GM20431 (cell line): Measurements from ENCODE around the gene MYO10.
"Not testable (repeated sequence)": the region's sequence is repeated elsewhere in the genome, so short reads cannot be mapped to it uniquely, and the experiment has no call there.

Experiments
- in situ Hi-C: fragments of 300-500 bp; cut with MseI, MboI; formaldehyde crosslinking; loops from one replicate; pipeline ENCODE4 v1.15.0; 2020; ENCODE audit warnings: low sequenced_read_pairs; ENCODE audit not compliant: unreplicated experiment

The MYO10 gene

GRCh38 chr5:16768184-16768583 is 167.9 kb downstream of the MYO10 start:
- in situ Hi-C loops, result no loop called here

DNA sequence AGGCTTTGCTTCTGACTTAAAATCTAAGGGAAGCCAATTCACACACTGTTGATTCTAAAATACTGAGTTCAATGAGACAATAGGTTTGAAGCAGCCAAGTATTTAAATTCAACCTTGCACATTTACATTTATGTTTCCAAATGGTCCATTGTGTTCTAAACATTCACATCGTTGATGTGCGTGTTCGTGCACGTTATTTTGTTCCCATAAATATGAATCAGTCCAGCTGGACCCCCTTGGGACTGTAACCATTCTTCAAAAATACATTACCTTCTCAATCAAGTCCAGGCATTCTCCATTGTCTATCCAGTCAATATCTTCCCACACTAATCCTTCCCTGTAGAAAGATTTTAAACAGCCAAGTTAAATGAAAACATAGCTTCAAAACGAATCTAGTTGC is 172.9 kb downstream of the MYO10 start:
- in situ Hi-C loops, result no loop called here

DNA sequence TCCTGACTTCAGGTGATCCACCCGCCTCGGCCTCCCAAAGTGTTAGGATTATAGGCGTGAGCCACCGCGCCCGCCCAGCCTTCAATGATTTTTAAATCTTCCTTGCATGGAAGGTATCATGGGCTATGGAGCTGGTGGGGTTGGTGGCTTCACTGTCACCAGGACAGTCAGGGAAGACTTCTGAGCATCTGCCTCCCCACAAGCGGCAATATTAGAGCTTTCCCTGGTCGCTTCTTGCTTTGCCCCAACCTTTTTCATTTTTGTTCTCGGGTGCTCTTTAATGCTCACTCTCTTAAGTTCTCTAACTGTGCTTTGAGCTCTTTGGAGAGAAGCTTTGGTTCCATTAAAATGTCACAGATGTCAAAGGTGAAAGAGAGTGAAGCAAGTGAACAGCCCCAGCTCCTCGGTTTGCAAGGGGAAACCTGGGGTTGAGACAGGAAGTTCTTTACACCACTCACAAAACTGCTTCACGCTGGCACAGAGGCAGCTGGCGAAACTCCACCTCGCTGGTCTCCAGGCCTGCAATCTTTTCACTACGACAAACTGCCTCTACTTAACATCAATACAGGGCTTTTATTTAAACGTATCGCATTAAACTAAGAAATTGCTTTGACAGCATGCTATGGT is 176.8 kb downstream of the MYO10 start:
- in situ Hi-C loops, result no loop called here

DNA sequence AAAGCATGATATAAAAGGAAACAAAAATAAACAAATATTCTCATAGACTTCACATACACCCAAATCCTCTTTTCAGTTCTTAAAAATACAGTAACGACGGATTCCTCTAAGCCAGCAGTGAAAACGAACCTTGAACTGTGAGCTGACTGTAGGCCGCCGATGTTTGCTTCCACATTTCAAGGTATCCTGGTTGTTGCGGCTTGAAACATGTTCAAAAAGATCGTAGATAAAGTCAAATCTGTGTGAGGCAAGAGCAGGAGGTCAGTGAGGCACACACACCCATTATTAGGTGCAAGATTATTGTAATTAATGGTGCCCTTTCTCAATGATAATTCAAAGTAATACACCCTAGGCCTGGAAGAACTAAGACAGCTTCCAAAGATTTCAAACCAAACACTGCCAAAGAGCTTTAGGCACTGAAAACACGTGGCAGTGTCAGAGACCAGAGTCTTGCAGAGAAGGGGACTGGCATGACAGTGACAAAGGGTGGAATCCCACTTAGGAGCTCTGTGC is 178.0 kb downstream of the MYO10 start:
- in situ Hi-C loops, result no loop called here

GRCh38 chr5:16757577-16757976 is 178.5 kb downstream of the MYO10 start:
- in situ Hi-C loops, result not testable (repeated sequence)

- in situ Hi-C loops, result no loop called here
Measured at GRCh38 chr5:16757146-16757545, 178.9 kb downstream of the MYO10 start.

DNA sequence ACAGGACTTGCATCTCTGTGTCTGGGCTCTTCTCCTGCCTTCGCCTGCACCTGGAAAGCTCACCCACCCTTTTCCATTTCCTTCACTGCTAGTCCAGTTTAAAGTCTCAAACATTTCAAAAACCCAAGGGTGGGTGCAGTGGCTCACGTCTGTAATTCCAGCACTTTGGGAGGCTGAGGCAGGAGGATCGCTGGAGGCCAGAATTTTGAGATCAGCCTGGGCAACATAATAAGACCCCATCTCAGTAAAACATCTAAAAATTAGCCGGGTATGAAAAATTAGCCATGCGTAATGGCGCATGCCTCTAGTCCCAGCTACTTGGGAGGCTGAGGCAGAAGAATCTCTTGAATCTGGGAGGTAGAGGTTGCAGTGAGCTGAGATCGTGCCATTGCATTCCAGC is 179.4 kb downstream of the MYO10 start:
- in situ Hi-C loops, result no loop called here

- in situ Hi-C loops, result no loop called here
Measured at GRCh38 chr5:16755641-16756040, 180.4 kb downstream of the MYO10 start.

GRCh38 chr5:16754601-16755000 is 181.5 kb downstream of the MYO10 start:
- in situ Hi-C loops, result no loop called here

DNA sequence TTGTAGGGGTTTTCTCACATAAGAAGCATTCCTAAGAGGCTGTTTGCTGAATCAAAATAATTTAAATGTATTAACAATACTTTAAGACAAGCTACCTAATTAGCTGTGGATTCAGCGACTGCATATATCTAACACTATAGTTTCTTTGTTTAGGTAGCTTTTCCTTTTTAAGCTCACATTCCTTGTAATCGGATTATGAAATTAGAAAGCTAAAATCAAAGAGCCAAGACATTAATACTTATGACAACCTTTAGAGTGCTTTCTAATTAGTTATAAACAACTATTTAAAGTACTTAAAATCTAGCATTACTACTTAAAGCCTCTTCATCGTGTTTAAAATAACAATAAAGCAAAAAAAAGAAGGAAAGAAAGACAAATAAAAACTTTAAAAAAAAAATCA is 182.0 kb downstream of the MYO10 start:
- in situ Hi-C loops, result no loop called here

DNA sequence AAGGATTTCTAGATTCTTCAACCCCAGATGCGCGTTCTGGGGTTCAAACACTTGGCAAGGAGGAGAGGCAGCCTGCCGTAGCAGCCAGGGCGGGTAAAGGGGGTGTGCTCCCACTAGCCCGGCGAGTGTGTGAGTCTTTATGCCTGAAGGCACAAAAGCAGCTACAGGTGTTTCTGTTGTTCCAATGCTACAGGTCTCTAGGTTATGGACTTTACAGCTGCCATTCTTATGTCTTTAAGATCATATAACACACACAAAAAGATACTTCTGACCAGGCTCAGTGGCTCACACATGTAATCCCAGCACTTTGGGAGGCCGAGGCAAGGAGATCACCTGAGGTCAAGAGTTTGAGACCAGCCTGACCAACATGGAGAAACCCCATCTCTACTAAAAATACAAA is 185.6 kb downstream of the MYO10 start:
- in situ Hi-C loops, result no loop called here

GRCh38 chr5:16749626-16750025 is 186.5 kb downstream of the MYO10 start:
- in situ Hi-C loops, result no loop called here

- in situ Hi-C loops, result no loop called here
Measured at GRCh38 chr5:16744164-16744880, 191.8 kb downstream of the MYO10 start.

- in situ Hi-C loops, result no loop called here
Measured at GRCh38 chr5:16742938-16743337, 193.2 kb downstream of the MYO10 start.

GRCh38 chr5:16740811-16741392 is 195.2 kb downstream of the MYO10 start:
- in situ Hi-C loops, result no loop called here

DNA sequence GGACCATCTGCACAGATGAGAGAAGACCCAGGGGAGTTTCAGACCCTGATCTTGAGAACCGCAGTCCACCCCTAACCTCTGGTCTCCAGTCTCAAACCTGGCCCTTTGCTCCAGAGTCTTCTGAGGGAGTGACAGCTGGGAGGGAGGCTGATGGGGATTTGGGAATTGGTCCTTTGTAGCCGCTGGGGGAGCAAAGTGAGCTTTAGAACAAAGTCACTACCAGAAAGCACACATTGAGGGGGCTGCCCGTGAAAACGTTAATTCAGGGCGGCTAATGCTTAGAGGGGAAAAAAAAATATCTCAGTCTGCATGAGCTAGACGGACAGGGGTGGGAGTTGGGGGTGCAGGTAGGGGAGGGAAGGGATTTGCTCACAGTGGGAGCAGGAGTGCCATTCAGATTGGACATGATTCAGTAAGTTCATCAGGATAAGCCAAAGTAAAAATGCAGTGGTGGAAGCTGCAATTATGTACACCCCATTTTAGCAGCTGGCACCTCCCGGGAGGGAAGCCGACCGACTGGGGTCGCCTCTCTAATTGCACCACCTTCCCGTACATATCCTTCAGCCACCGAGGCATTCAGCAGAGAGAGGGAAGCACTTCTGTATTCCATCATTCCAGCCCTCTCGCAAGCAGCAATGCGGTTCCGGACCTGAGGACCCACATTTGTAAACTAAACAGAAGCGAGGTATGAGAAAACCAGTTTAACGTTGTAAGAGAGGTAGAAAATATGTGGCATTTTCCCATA is 195.8 kb downstream of the MYO10 start:
- in situ Hi-C loops, result no loop called here

DNA sequence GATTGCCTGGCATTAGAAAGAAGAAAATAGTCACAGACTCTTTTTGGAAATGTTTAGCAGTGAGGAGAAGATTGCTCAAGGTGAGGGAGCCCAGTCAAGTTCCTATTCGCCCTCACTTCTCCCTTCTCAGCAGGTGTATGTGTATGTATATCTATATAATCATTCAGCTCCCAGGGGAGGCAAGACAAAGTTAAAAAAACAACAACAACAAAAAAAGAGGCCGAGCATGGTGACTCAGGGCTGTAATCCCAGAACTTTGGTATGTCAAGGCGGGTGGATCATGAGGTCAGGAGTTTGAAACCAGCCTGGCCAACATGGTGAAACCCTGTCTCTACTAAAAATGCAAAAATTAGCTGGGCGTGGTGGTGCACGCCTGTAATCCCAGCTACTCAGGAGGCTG is 197.7 kb downstream of the MYO10 start:
- in situ Hi-C loops, result not testable (repeated sequence)

- in situ Hi-C loops, result no loop called here
Measured at GRCh38 chr5:16737620-16738364, 198.3 kb downstream of the MYO10 start.

DNA sequence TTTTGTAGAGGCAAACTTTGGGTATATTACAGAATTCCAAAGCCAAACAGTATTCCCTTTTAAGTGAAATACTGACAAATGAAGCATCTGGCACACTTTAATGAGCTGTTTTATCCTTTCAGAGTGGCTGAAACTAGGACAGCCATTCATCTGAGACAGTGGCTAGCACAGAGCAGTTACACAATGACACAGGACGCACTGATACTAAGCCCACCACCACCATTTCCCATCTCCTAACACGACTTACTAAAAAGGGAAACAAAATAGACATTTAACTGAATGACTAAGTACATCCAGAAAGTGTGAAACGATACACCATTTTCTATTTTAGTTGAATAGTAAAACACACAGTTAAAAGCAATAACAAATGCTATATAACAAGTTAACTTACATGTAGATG is 198.9 kb downstream of the MYO10 start:
- in situ Hi-C loops, result no loop called here
